Activated CD4-positive, alpha-beta T cell treated with anti-CD3 and anti-CD28 coated beads, Interleukin-2, amount 50 U/mL, for 48 hours (primary cell): ENCODE measurements around the gene DLG2.
"Not testable (repeated sequence)": the region's sequence is repeated elsewhere in the genome, so short reads cannot be mapped to it uniquely, and the experiment has no call there.

Experiments
- DNase-seq, 2 experiments: peaks; one replicate each; pipeline ENCODE4 v3.0.0-alpha.2; 2020

The DLG2 gene

DNA sequence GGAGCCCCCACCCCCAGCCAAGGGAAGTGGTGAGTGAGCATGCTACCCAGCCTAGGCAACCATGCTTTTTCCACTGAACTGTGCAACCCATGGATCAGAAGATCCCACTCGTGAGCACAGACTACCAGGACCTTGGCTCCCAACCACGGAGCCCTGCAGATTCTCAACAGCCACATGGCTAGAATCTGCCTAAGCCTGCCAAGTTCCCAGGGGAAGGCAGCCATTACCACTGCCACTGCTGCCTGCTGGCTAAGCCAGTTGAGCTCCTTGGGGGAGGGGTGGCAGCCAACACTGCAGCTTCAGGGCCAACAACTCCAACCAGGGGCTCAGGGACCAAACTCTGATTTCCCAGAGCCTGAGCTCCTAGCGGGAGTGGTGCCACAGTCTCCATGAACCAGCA lies 195.8 kb downstream of the DLG2 start:
- DNase-seq = no peak

DNA sequence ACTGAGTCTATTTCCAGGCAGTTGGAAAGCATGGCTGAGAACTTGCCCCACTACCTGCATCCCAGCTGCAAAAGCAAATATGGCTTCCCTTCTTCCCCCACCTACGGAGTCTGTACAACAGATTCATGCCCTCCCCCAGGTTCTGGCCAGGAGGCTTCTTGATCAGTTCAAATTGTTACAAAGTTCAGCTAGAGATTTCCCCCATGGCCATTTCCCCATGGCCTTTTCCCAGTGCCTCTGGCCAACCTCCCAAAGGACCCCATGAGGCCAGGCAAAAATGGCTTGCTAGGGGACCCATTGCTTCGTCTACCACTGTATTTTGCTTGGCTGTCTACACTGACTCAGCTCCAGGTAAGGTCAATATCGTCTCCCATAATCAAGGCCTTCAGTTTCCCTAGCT lies 203.3 kb downstream of the DLG2 start:
- DNase-seq = no peak

- no peak for DNase-seq
These were observed 203.8 kb downstream of the DLG2 start for GRCh38 chr11:85423316-85423715.

GRCh38 chr11:85414175-85414574 lies 213.0 kb downstream of the DLG2 start:
- DNase-seq = no peak

DNA sequence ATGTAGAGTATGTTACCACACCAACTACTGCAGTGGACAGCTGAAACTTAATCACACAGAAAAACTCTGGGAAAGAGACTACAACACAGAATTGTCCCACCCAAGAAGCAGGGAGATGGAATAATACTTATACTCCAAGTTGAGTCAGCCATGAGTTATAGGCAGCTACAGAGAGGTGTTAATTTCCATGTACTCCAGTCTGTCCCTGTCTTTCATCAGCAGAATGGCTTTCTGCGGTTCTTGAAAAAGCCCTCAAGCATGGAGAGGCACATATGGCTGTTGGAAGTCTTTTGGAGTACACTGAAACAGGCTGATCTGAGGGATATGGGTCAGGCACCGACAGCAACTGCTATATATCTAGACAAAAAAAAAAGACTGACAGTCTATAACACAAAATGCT lies 219.5 kb downstream of the DLG2 start:
- no peak for DNase-seq

DNA sequence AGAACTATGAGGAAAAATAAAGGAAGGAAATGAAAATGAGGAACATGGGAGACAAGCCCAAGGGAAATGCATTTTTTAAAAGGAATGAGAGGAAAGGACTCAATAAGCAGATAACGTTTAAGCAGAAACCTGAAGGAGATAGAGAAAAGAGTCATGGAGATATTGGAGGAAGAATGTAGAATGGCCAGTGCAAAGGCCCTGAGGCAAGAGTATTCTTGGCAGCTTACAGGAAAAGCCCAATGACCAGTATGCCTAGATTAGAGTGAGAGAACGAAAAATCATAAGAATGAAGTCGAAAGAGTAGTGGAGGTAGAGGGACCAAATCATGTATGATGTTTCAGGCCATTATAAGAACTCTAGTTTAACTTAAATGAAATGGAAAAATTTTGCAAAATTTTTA lies 220.3 kb downstream of the DLG2 start:
- no peak for DNase-seq

DNA sequence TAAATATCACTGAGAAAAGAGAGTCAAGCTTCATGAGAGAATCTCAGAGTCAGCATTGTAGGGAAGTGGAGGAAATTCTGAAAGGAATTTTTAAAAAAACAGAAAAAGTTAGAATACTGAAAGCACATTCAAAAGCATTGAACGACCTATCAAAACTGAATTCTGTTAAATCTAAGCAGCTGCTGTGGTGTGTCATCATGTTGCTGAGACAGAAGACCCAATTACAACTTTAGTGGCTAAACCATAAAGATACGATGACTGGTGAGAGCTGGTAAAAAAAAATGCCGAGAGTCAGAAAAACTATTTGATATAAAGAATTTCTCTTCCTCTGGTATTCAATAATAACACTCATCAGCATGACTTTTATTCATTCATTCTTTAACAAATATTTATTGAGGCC lies 220.8 kb downstream of the DLG2 start:
- no peak for DNase-seq

- not testable (repeated sequence) for DNase-seq
These were observed 231.6 kb downstream of the DLG2 start for GRCh38 chr11:85395515-85396055.

- no peak for DNase-seq
These were observed 232.9 kb downstream of the DLG2 start for GRCh38 chr11:85394283-85394682.

DNA sequence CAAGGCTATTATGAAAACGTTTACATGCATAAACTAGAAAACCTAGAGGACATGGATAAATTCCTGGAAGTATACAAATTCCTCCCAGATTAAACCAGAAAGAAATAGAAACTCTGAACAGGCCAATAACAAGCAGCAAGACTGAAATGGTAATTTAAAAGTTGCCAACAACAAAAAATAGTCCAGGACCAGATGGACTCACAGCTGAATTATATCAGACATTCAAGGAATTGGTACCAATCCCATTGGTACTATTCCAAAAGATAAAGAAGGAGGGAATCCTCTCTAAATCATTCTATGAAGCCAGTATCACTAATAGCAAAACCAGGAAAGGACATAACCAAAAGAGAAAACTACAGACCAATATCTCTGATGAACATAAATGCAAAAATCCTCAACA lies 236.0 kb downstream of the DLG2 start:
- no peak for DNase-seq

DNA sequence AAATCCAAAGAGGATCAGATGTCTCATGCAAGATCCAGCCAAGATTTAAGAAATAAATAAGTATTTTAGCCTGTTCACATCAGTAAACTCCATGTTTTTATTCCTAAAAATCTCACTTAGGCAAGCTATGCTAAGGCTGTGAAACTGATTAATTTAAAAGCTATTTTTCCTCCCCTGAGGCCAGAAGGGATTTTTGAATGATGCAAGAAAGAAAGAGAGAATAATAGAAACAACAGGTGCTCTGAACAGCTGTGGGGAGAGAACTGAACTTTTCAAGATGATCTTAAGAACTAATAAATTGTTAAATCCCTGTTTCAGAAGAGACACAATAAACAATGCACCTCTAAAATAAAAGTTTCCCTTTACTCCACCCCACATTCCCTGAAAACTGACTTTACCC lies 241.6 kb downstream of the DLG2 start:
- no peak for DNase-seq

DNA sequence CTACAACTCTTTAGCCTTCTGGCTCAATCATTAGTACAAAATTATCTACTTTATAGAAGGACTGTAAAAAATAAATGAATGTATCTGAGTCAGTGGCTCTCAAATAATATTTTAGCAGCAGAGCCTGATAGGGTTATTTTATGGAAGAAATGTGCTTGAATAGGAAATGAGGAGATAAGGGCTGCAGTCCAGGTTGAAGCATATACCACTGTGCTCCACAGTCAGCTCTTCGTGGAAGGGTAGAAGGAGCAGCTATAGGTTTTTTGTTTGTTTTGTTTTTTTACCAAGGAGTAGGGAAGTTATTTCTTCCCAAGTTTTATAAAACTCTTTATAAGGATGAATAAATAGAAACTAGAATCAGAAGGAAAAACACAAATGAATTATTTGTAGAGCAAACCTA lies 242.0 kb downstream of the DLG2 start:
- DNase-seq = no peak

DNA sequence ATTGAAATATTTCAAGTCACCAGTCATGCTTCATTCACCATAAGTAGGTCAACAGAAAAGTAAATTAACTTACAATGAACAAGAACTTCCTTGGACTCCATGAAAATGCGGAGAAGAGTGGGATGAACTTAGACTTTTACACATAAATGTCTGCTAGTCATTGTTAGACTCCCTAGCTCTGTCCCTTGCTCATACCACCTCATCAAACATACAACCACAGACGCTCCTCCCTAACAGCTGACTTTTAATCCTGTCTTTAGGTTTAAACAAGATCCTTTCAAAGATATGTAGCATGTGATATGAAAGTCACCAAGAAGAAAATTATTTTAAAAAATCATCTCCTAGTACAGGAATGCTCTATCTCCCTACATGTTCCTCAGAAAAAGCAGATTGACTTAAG lies 248.1 kb downstream of the DLG2 start:
- DNase-seq = no peak

DNA sequence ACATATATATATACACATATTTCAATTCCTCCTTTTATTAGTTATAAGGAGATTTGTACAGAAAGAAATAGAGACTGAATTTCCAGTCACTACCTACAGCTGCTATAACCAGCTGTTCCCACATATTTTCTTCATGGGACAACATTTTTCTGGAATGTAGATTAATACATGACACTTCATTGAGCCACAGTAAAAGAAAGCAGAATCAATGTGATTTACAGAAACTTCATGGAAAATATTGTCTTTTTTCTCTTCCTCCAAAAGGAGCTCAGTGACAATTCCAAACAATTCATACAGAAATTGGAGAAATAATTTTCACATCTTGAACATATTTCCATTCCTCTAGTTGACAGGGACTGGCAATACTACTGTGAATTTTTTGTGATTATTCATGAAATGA lies 249.2 kb downstream of the DLG2 start:
- DNase-seq = no peak

DNA sequence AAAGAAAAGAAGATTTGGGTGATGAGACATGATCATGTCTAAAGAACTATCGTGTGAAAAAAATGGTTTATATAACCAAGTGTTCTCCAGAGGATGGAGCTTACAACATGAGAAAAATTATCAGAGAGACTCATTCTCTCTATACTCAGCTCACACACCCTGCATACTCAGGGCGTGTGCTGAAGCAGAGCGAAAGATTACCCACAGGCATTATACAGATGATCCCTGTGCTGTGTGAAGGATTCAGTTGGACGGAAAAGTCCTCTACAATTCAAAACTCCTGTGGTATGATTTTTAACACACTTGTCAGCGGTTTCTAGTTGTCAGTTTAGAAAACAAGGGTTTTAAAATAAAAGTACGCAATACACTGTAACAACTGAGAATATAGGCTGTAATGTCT lies 267.3 kb downstream of the DLG2 start:
- no peak for DNase-seq

DNA sequence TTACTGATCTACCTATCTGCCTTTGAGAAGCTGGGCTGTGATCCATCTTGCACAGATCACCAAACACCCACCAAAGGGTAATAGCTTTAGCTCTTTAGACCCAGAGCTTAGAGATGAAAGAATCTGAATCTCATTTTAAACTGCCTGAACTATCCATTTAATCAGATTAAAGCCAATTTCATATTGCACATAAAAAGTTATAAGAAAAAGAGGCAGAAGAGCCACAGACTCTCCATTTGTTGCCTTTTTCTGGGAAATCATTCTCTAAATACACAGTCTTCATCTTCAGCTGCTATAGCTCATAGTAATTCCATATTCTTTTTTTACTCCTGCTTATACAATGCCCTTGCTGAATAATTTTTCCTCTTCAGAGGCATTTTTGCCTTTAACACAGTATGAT lies 271.2 kb downstream of the DLG2 start:
- no peak for DNase-seq

DNA sequence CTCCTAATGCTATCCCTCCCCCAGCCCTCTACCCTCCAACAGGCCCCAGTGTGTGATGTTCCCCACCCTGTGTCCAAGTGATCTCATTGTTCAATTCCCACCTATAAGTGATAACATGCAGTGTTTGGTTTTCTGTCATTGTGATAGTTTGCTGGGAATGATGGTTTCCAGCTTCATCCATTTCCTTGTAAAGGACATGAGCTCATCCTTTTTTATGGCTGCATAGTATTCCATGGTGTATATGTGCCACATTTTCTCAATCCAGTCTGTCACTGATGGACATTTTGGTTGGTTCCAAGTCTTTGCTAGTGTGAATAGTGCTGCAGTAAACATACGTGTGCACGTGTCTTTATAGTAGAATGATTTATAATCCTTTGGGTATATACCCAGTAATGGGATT lies 277.6 kb downstream of the DLG2 start:
- DNase-seq = not testable (repeated sequence)

- DNase-seq = no peak
These were observed 278.2 kb downstream of the DLG2 start for GRCh38 chr11:85348945-85349344.

DNA sequence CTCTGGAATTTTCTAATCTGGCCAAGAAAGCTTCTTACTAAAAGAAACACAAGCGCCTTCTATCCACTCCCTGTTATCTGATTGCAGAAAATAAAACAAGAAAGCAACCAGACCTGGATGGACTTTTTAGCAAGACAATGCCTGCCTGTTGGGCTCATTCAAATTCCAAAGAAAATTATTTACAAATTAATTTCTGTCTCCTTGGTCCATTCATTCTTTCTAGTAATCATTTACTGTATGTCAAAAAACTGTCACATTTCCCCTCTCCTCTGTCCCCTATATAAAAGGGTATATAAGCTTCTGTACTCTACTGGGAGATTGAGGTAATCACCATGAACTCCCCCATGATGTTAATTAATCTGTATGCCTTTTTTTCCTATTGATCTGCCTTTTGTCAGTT lies 279.9 kb downstream of the DLG2 start:
- no peak for DNase-seq

DNA sequence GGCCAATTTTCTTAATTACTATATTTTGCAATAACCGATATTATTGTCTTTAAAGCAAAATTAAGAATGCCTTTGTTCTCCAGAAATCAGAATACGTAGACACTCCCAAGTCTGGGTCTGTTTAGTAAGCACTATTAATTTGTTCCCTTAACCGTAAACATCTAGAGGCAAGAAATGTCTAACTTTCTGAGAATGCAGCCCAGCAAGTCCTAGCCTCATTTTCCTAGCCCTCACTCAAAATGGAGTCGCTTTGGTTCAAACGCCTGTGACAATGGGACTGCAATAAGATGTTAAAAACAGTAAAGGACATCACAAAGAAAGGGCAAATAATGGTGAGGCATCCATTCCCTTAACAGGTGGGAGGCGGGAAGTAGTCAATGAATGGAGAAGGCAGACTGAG lies 280.7 kb downstream of the DLG2 start:
- DNase-seq = no peak

- not testable (repeated sequence) for DNase-seq
These were observed 286.3 kb downstream of the DLG2 start for GRCh38 chr11:85340846-85341245.

- DNase-seq = no peak
These were observed 308.6 kb downstream of the DLG2 start for GRCh38 chr11:85318573-85318972.

GRCh38 chr11:85316967-85317366 lies 310.2 kb downstream of the DLG2 start:
- no peak for DNase-seq

DNA sequence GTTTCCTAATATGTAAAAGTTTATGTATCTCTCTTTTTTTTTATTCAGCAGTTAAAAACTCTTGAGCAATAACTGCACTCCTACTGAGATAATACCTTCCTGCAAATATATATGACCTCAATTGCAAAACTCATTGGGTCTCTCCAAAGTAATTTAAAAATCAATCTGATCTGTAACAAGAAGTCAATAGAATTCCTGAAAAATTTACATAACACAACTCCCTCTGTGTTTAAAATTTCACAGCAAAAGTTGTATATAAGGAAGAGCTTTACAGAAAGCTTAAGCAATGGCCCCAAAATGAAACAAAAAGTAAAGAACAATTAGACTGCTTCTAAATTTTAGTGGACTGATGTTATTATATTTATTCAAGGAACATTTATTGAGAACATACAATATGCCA lies 313.4 kb downstream of the DLG2 start:
- DNase-seq = no peak

DNA sequence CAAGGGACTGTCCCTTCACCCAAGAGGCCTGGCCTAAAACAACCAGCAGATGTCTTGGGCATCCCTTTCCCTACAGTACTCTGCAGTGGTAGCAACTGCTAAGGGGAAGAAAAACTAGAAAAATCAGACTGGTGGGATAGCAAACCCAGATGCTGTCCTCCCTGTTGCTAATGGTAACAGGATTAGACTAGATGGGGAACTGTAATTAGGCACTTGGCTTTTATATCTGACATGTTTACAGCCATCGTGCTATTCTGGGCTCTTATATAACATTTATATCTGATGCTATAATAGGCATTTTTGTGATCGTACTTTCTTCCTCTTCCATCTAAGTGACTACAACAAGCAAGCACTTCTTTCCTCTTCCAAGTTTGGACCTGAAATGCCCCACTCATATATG lies 316.7 kb downstream of the DLG2 start:
- no peak for DNase-seq

DNA sequence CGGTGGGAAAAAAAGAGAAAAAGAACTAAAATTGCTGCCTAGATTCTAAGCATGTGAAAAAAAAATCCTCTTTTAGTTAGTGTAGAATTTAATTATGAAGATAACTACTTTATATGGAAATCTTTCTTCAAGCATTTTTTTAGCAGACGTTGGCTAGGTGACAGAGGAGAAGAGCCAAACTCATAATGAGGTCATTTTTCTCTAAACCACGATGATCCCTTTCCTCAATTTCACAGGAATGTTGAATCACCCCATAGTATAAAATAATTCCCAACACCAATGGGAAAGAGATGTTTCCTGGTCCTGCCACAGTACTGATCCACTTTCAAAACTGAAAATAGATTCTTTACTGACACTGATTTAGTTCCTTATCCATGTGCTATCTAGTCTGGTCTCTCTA lies 319.8 kb downstream of the DLG2 start:
- no peak for DNase-seq
